Mesenchymal stem cell (in vitro differentiated cells and primary cell): ENCODE measurements around the gene MED13L.

Experiments
- DNase-seq: peaks from one replicate; pipeline ENCODE4 v3.0.0-alpha.2; 2013
- H2AFZ ChIP-seq: one replicate; pipeline ENCODE4 v1.6.1; 2013; ENCODE audit warnings: low read depth, mild to moderate bottlenecking, control low read depth, inconsistent platforms, low read length, moderate library complexity
- H2AK5ac ChIP-seq: 2 replicates; pipeline ENCODE4 v1.6.1; 2013; ENCODE audit warnings: low read length, moderate library complexity, mild to moderate bottlenecking, inconsistent platforms; ENCODE audit not compliant: severe bottlenecking
- H2BK120ac ChIP-seq: one replicate; pipeline ENCODE4 v1.6.1; 2013; ENCODE audit warnings: low read depth, mild to moderate bottlenecking, inconsistent platforms, low read length, moderate library complexity
- H2BK12ac ChIP-seq, 2 experiments: one replicate each; pipeline ENCODE4 v1.6.1; 2013; ENCODE audit warnings: inconsistent platforms in 2 of 2, low read length in 2 of 2, mild to moderate bottlenecking in 2 of 2, moderate library complexity in 2 of 2, control low read depth in 1 of 2
- H2BK15ac ChIP-seq: one replicate; pipeline ENCODE4 v1.6.1; 2013; ENCODE audit warnings: mild to moderate bottlenecking, low read depth, inconsistent platforms; ENCODE audit not compliant: poor library complexity, severe bottlenecking
- H2BK5ac ChIP-seq: 2 replicates; pipeline ENCODE4 v1.6.1; 2013; ENCODE audit warnings: low read depth, mild to moderate bottlenecking, low read length, control low read depth, inconsistent platforms; ENCODE audit not compliant: poor library complexity, severe bottlenecking
- H3K14ac ChIP-seq, 2 experiments: one replicate each; pipeline ENCODE4 v1.6.1; 2013; ENCODE audit warnings: inconsistent platforms in 2 of 2, low read length in 2 of 2, control low read depth in 1 of 2, mild to moderate bottlenecking in 1 of 2, moderate library complexity in 1 of 2
- H3K18ac ChIP-seq, 2 experiments: one replicate each; pipeline ENCODE4 v1.6.1; 2013; ENCODE audit warnings: inconsistent platforms in 2 of 2, low read length in 2 of 2, control low read depth in 1 of 2, low read depth in 1 of 2, mild to moderate bottlenecking in 1 of 2
- H3K23ac ChIP-seq, 2 experiments: one replicate each; pipeline ENCODE4 v1.6.1; 2013; ENCODE audit warnings: inconsistent platforms in 2 of 2, low read length in 2 of 2, mild to moderate bottlenecking in 2 of 2, moderate library complexity in 2 of 2, control low read depth in 1 of 2
- H3K27ac ChIP-seq: 2 replicates; pipeline ENCODE4 v1.5.1; 2013; ENCODE audit warnings: mild to moderate bottlenecking, moderate library complexity, low read length, control low read depth, inconsistent platforms; ENCODE audit not compliant: poor library complexity, severe bottlenecking
- H3K27me3 ChIP-seq, 2 experiments: 2 replicates each; pipeline versions ENCODE4 v1.6.1 to v1.7.0; 2013; ENCODE audit warnings: low read length in 2 of 2, mild to moderate bottlenecking in 2 of 2, moderate library complexity in 2 of 2, control low read depth in 1 of 2, inconsistent platforms in 1 of 2; ENCODE audit not compliant: control insufficient read depth in 1 of 2, insufficient read depth in 1 of 2
- H3K36me3 ChIP-seq, 2 experiments: 2 replicates each; pipeline versions ENCODE4 v1.6.1 to v1.7.0; 2013; ENCODE audit warnings: low read length in 2 of 2, control low read depth in 1 of 2, inconsistent platforms in 1 of 2, low read depth in 1 of 2, mild to moderate bottlenecking in 1 of 2; ENCODE audit not compliant: insufficient read depth in 2 of 2, control insufficient read depth in 1 of 2
- H3K4ac ChIP-seq, 2 experiments: one replicate each; pipeline ENCODE4 v1.6.1; 2013; ENCODE audit warnings: inconsistent platforms in 2 of 2, low read length in 2 of 2, mild to moderate bottlenecking in 2 of 2, moderate library complexity in 2 of 2, control low read depth in 1 of 2, low read depth in 1 of 2
- H3K4me1 ChIP-seq: 2 replicates; pipeline ENCODE4 v1.6.1; 2013; ENCODE audit warnings: low read depth, low read length, control low read depth; ENCODE audit not compliant: control insufficient read depth, insufficient read depth
- H3K4me2 ChIP-seq: 2 replicates; pipeline ENCODE4 v1.6.1; 2013; ENCODE audit warnings: low read length, mild to moderate bottlenecking, inconsistent platforms; ENCODE audit not compliant: poor library complexity, severe bottlenecking
- H3K4me3 ChIP-seq, 2 experiments: 2 replicates each; pipeline versions ENCODE4 v1.5.1 to v1.7.0; 2013; ENCODE audit warnings: low read length in 2 of 2, mild to moderate bottlenecking in 2 of 2, control low read depth in 1 of 2, low read depth in 1 of 2; ENCODE audit not compliant: insufficient read depth in 1 of 2
- H3K79me1 ChIP-seq: replicated peaks from 2 replicates; pipeline ENCODE4 v1.6.1; 2013; ENCODE audit warnings: mild to moderate bottlenecking, control low read depth, low read length, inconsistent platforms; ENCODE audit not compliant: poor library complexity, severe bottlenecking
- H3K9ac ChIP-seq: 2 replicates; pipeline ENCODE4 v1.7.0; 2013; ENCODE audit warnings: mild to moderate bottlenecking, low read length, moderate library complexity
- H3K9me3 ChIP-seq: 2 replicates; pipeline ENCODE4 v1.7.0; 2013; ENCODE audit warnings: mild to moderate bottlenecking, low read length; ENCODE audit not compliant: control insufficient read depth
- H4K8ac ChIP-seq: one replicate; pipeline ENCODE4 v1.6.1; 2013; ENCODE audit warnings: inconsistent platforms, mild to moderate bottlenecking, low read length, moderate library complexity
- H4K91ac ChIP-seq: one replicate; pipeline ENCODE4 v1.6.1; 2013; ENCODE audit warnings: mild to moderate bottlenecking, low read length, inconsistent platforms
- WGBS: methylation state at CpG from one replicate; pipeline ENCODE4 v1.1.7; 2013; ENCODE audit warnings: mixed read lengths; 5-methylcytosine and 5-hydroxymethylcytosine counted together

The MED13L gene

GRCh38 chr12:116202940-116203339 is 74.6 kb downstream of the MED13L start:
- Histone ChIP-seq H3K27ac (no peak overlapping the region), H3K18ac (no peak overlapping the region), H2BK15ac (no peak overlapping the region), H4K91ac (no peak overlapping the region), H2BK120ac (no peak overlapping the region), H3K9ac (peak overlapping the region; percentile 50), H3K27me3 (no peaks in the 10 kb centered on the region), H3K4me3 (no peak overlapping the region), H3K14ac (no peak overlapping the region), H3K23ac (no peak overlapping the region), H3K4me1 (no peaks in the 10 kb centered on the region), H2BK12ac (no peak overlapping the region), H3K36me3 (peaks cover 2 to 5% of the 10 kb centered on the region in 2 experiments), H4K8ac (no peak overlapping the region), H3K9me3 (no peaks in the 10 kb centered on the region), H2BK5ac (no peak overlapping the region), H3K4ac (no peak overlapping the region), H3K4me2 (no peak overlapping the region), H2AK5ac (no peak overlapping the region), H3K79me1 (peaks cover 2% of the 10 kb centered on the region), H2AFZ (no peak overlapping the region)
- 50% methylated on average over 3 of the region's 4 CpGs for WGBS
- peak; percentile 72 for DNase-seq

GRCh38 chr12:116202433-116202832 is 75.1 kb downstream of the MED13L start:
- Histone ChIP-seq H3K14ac (no peak overlapping the region), H3K79me1 (peaks cover 2% of the 10 kb centered on the region), H3K23ac (no peak overlapping the region), H2BK5ac (no peak overlapping the region), H3K9ac (peak overlapping the region; percentile 50), H3K36me3 (peaks cover 2 to 5% of the 10 kb centered on the region in 2 experiments), H3K4me2 (no peak overlapping the region), H3K18ac (no peak overlapping the region), H3K27ac (no peak overlapping the region), H2AFZ (no peak overlapping the region), H2BK15ac (no peak overlapping the region), H2AK5ac (peak overlapping the region; percentile 9), H2BK120ac (no peak overlapping the region), H4K8ac (no peak overlapping the region), H3K4me3 (no peak overlapping the region), H3K4ac (no peak overlapping the region), H3K4me1 (no peaks in the 10 kb centered on the region), H3K9me3 (no peaks in the 10 kb centered on the region), H3K27me3 (no peaks in the 10 kb centered on the region), H4K91ac (no peak overlapping the region), H2BK12ac (no peak overlapping the region)
- DNase-seq, result peak; percentile 41
- WGBS, result 86% methylated on average over 4 of the region's 4 CpGs

GRCh38 chr12:116201908-116202307 is 75.6 kb downstream of the MED13L start:
- H3K9ac ChIP-seq, result peak overlapping the region; percentile 50
- H4K91ac ChIP-seq, result no peak overlapping the region
- WGBS, result 53% methylated on average over 1 of the region's 1 CpG
- H3K14ac ChIP-seq, result no peak overlapping the region
- no peak overlapping the region for H2AK5ac ChIP-seq
- no peak overlapping the region for H2BK15ac ChIP-seq
- H3K9me3 ChIP-seq, result no peaks in the 10 kb centered on the region
- H3K27ac ChIP-seq, result no peak overlapping the region
- no peak for DNase-seq
- no peak overlapping the region for H2BK120ac ChIP-seq
- no peak overlapping the region for H2BK5ac ChIP-seq
- H3K4ac ChIP-seq, result no peak overlapping the region
- no peak overlapping the region for H4K8ac ChIP-seq
- no peak overlapping the region for H3K18ac ChIP-seq
- H3K23ac ChIP-seq, result no peak overlapping the region
- H2AFZ ChIP-seq, result no peak overlapping the region
- H3K36me3 ChIP-seq, result peaks cover 2 to 5% of the 10 kb centered on the region in 2 experiments
- no peak overlapping the region for H3K4me2 ChIP-seq
- peak overlapping the region in 1 of 2 experiments; percentile 3 for H3K4me3 ChIP-seq
- H3K79me1 ChIP-seq, result peaks cover 3% of the 10 kb centered on the region
- no peak overlapping the region for H2BK12ac ChIP-seq
- H3K4me1 ChIP-seq, result no peaks in the 10 kb centered on the region
- H3K27me3 ChIP-seq, result no peaks in the 10 kb centered on the region

GRCh38 chr12:116201359-116201758 is 76.1 kb downstream of the MED13L start:
- DNase-seq, result no peak
- H3K4ac ChIP-seq, result no peak overlapping the region
- no peak overlapping the region for H2AK5ac ChIP-seq
- no peak overlapping the region for H2BK5ac ChIP-seq
- no peak overlapping the region for H3K27ac ChIP-seq
- no peak overlapping the region for H3K14ac ChIP-seq
- peaks cover 2 to 5% of the 10 kb centered on the region in 2 experiments for H3K36me3 ChIP-seq
- WGBS, result 100% methylated on average over 1 of the region's 2 CpGs
- no peaks in the 10 kb centered on the region for H3K4me1 ChIP-seq
- no peak overlapping the region for H4K8ac ChIP-seq
- no peak overlapping the region for H3K23ac ChIP-seq
- H3K79me1 ChIP-seq, result peaks cover 3% of the 10 kb centered on the region
- H2BK12ac ChIP-seq, result no peak overlapping the region
- no peak overlapping the region for H2BK120ac ChIP-seq
- no peak overlapping the region for H3K4me2 ChIP-seq
- H4K91ac ChIP-seq, result no peak overlapping the region
- peak overlapping the region; percentile 35 for H3K9ac ChIP-seq
- H2AFZ ChIP-seq, result no peak overlapping the region
- no peak overlapping the region for H2BK15ac ChIP-seq
- H3K27me3 ChIP-seq, result no peaks in the 10 kb centered on the region
- H3K9me3 ChIP-seq, result no peaks in the 10 kb centered on the region
- no peak overlapping the region for H3K4me3 ChIP-seq
- H3K18ac ChIP-seq, result no peak overlapping the region
